ENCODE results near the gene ARHGAP30. TPM values are rescaled to one million over a fixed set of nuclear protein-coding genes. Genes with fewer than 3 reads are reported as not detected.
"Not testable (repeated sequence)": the region's sequence is repeated elsewhere in the genome, so short reads cannot be mapped to it uniquely, and the experiment has no call there.

Gene ARHGAP30
- total and polyA plus RNA-seq, 9 donors, result 1.3 to 3.4 (median 2.9) TPM

DNA sequence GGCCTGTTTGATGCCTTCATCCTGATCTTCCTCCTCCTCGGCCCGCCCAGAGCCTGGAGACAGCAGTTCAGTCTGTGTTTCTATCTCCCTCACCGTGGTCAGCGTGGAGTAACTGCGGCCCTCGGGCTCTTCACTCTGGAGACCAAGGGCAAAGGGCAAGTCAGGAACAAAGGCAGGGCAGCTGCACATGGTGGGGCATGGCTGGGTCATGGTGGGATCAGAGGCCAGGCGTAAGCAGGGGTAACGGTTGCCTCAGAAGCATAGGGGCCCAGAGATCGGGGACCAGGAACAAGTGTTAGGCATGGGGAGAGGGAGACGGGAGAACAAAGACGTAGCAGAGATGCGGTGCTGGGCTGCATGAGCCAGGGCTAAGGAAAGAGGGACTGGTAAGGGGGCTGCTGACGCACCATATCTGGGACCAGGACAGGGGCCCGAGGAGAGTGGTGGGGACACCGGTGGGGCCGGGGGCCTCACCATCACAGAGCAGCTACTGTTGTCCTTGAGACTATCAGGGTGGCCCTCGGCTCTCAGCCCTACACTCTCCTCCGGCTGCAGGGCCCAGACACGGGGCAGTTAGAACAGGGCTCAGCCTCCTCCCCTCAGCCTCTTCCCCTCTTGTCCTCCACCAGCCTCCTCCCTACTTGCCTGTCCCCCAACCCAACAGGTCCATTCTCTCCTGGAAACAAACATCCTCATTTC is 3.2 kb upstream of the ARHGAP30 start:
- H3K27me3 ChIP-seq (ENCODE audit: control insufficient read depth, insufficient read depth, low read length), result peaks cover 5% of the 10 kb centered on the region
- no peak for DNase-seq
- no peaks in the 10 kb centered on the region for H3K9me3 ChIP-seq (replicated peaks; ENCODE audit: control insufficient read depth, low read depth, low read length)
- no peak overlapping the region for H3K4me3 ChIP-seq (ENCODE audit: low read length)
- H3K4me1 ChIP-seq (ENCODE audit: control insufficient read depth, insufficient read depth, low read length), result no peaks in the 10 kb centered on the region
- H3K27ac ChIP-seq (ENCODE audit: low read length), result no peak overlapping the region
- WGBS (ENCODE audit: insufficient coverage), result 86% methylated on average over 18 of the region's 19 CpGs
- no peaks in the 10 kb centered on the region for H3K36me3 ChIP-seq (ENCODE audit: control insufficient read depth, insufficient read depth, low read length)

- Histone ChIP-seq H3K9me3 (replicated peaks; ENCODE audit: control insufficient read depth, low read depth, low read length) (no peaks in the 10 kb centered on the region), H3K4me1 (ENCODE audit: control insufficient read depth, insufficient read depth, low read length) (no peaks in the 10 kb centered on the region), H3K36me3 (ENCODE audit: control insufficient read depth, insufficient read depth, low read length) (no peaks in the 10 kb centered on the region), H3K27me3 (ENCODE audit: control insufficient read depth, insufficient read depth, low read length) (peaks cover 4% of the 10 kb centered on the region), H3K27ac (ENCODE audit: low read length) (no peak overlapping the region), H3K4me3 (ENCODE audit: low read length) (no peak overlapping the region)
- 52% methylated on average over 9 of the region's 9 CpGs for WGBS (ENCODE audit: insufficient coverage)
- peak; percentile 59 for DNase-seq
Measured at GRCh38 chr1:161071886-161072371, 2.2 kb upstream of the ARHGAP30 start.

DNA sequence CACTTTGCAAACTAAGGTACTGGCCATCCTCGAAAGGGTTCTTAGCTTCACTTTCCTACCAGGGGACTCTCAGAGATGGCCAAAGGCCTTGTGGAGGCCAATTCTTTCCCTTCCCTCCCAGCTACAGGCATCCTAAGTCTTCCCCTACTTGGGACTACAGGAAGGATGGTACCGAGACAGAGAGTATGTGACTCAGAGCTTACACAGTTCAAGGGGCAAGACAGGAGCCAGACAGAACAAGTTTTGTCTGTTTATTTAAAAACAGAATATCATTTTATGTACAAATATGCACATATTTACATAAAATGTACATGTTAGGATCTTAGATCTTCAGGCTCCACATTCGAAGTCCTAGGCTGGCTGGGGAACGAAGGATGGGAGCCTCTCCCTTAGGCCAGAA is 1.1 kb upstream of the ARHGAP30 start:
- DNase-seq, result no peak
- H3K27ac ChIP-seq (ENCODE audit: low read length), result no peak overlapping the region
- H3K4me3 ChIP-seq (ENCODE audit: low read length), result no peak overlapping the region
- H3K36me3 ChIP-seq (ENCODE audit: control insufficient read depth, insufficient read depth, low read length), result no peaks in the 10 kb centered on the region
- peaks cover 4% of the 10 kb centered on the region for H3K27me3 ChIP-seq (ENCODE audit: control insufficient read depth, insufficient read depth, low read length)
- H3K4me1 ChIP-seq (ENCODE audit: control insufficient read depth, insufficient read depth, low read length), result no peaks in the 10 kb centered on the region
- 100% methylated on average over 2 of the region's 4 CpGs for WGBS (ENCODE audit: insufficient coverage)
- H3K9me3 ChIP-seq (replicated peaks; ENCODE audit: control insufficient read depth, low read depth, low read length), result no peaks in the 10 kb centered on the region

DNA sequence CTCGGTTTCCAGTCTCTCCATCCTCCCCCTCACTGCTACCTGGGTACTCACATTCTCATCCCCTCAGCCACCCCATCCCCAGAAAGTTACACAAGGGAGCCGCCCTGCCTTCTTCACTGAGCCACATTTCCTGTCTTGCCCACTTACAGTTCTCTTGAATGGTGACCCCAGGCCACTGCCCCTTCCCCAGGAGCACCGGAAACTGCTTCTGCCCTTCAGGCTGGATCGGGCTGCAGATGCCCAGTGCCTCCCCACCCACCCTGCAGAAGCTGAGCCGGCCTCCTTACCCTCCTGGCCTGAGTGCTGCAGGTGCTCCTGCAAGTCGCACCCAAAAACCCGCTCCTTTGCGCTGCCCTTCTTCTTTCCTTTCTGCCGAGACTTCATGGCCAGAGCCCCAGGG is 450 bp downstream of the ARHGAP30 start:
- DNase-seq, result no peak
- WGBS (ENCODE audit: insufficient coverage), result 80% methylated on average over 8 of the region's 9 CpGs
- Histone ChIP-seq H3K27ac (ENCODE audit: low read length) (peak overlapping the region; percentile 47), H3K36me3 (ENCODE audit: control insufficient read depth, insufficient read depth, low read length) (no peaks in the 10 kb centered on the region), H3K4me3 (ENCODE audit: low read length) (peak overlapping the region; percentile 34), H3K4me1 (ENCODE audit: control insufficient read depth, insufficient read depth, low read length) (no peaks in the 10 kb centered on the region), H3K27me3 (ENCODE audit: control insufficient read depth, insufficient read depth, low read length) (peaks cover 8% of the 10 kb centered on the region), H3K9me3 (replicated peaks; ENCODE audit: control insufficient read depth, low read depth, low read length) (no peaks in the 10 kb centered on the region)

DNA sequence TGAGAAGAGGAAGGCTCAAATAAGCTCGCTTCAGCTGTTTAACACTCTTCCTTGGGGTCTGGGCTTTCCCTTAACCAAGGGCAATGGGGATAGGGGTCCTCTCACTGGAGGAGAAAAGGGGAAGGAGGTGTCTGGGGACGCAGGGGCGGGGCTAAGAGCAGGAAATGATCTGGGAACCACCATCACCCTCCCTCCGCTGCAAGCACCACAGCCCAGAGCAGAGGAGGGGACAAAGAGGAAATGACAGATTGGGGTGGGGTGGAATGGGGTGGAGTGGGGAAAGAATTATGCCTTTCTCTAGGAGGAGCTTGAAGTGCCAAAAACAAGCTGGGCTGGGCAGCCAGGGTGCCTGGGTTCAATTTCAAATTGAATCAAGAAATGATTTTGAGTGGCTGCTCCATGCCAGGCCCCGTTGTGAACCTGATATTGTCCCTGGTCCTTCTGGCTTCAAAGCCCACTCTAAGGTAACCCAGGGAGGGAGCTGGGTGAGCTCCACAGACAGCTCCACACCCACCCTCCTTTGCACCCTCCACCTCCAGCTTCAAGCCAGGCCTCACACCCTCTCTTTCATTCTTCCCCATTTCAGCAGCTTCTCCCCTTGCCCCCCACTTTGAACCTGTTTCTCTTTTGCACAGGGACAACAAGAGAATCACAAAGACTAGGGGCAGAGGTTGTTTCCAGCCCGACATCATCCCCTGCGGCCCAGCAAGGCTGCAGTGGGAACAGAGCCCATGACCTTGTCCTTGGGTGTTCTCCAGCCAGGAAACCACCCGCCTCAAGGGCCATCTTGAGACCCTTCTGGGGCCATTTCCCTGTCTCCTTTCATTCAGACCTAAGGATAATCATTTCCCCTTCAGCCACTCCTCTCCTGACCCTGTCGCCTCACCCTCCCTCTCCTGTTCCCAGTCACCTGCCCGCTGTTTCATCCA is 1.1 kb downstream of the ARHGAP30 start:
- no peaks in the 10 kb centered on the region for H3K9me3 ChIP-seq (replicated peaks; ENCODE audit: control insufficient read depth, low read depth, low read length)
- H3K27ac ChIP-seq (ENCODE audit: low read length), result peak overlapping the region; percentile 47
- H3K36me3 ChIP-seq (ENCODE audit: control insufficient read depth, insufficient read depth, low read length), result no peaks in the 10 kb centered on the region
- H3K4me1 ChIP-seq (ENCODE audit: control insufficient read depth, insufficient read depth, low read length), result no peaks in the 10 kb centered on the region
- H3K27me3 ChIP-seq (ENCODE audit: control insufficient read depth, insufficient read depth, low read length), result peaks cover 8% of the 10 kb centered on the region
- H3K4me3 ChIP-seq (ENCODE audit: low read length), result peak overlapping the region; percentile 34
- 67% methylated on average over 6 of the region's 10 CpGs for WGBS (ENCODE audit: insufficient coverage)
- DNase-seq, result peak; percentile 71

- H3K9me3 ChIP-seq (replicated peaks; ENCODE audit: control insufficient read depth, low read depth, low read length), result no peaks in the 10 kb centered on the region
- no peaks in the 10 kb centered on the region for H3K4me1 ChIP-seq (ENCODE audit: control insufficient read depth, insufficient read depth, low read length)
- no peak for DNase-seq
- H3K27ac ChIP-seq (ENCODE audit: low read length), result no peak overlapping the region
- H3K36me3 ChIP-seq (ENCODE audit: control insufficient read depth, insufficient read depth, low read length), result no peaks in the 10 kb centered on the region
- 59% methylated on average over 3 of the region's 3 CpGs for WGBS (ENCODE audit: insufficient coverage)
- no peak overlapping the region for H3K4me3 ChIP-seq (ENCODE audit: low read length)
- peaks cover 9% of the 10 kb centered on the region for H3K27me3 ChIP-seq (ENCODE audit: control insufficient read depth, insufficient read depth, low read length)
Measured at GRCh38 chr1:161066694-161067093, 3.0 kb downstream of the ARHGAP30 start.

- not testable (repeated sequence) for H3K4me3 ChIP-seq (ENCODE audit: low read length); H3K36me3 ChIP-seq (ENCODE audit: control insufficient read depth, insufficient read depth, low read length); H3K9me3 ChIP-seq (replicated peaks; ENCODE audit: control insufficient read depth, low read depth, low read length); DNase-seq; H3K27ac ChIP-seq (ENCODE audit: low read length); H3K4me1 ChIP-seq (ENCODE audit: control insufficient read depth, insufficient read depth, low read length); H3K27me3 ChIP-seq (ENCODE audit: control insufficient read depth, insufficient read depth, low read length)
- no CpG with 5 or more reads among the region's 7 CpGs for WGBS (ENCODE audit: insufficient coverage)
Measured at GRCh38 chr1:161065681-161066080, 4.0 kb downstream of the ARHGAP30 start.

- not testable (repeated sequence) for H3K36me3 ChIP-seq (ENCODE audit: control insufficient read depth, insufficient read depth, low read length); H3K4me3 ChIP-seq (ENCODE audit: low read length); H3K4me1 ChIP-seq (ENCODE audit: control insufficient read depth, insufficient read depth, low read length); H3K27ac ChIP-seq (ENCODE audit: low read length); H3K9me3 ChIP-seq (replicated peaks; ENCODE audit: control insufficient read depth, low read depth, low read length); H3K27me3 ChIP-seq (ENCODE audit: control insufficient read depth, insufficient read depth, low read length); DNase-seq
- WGBS (ENCODE audit: insufficient coverage), result 19% methylated on average over 2 of the region's 6 CpGs
Measured at GRCh38 chr1:161063936-161064335, 5.8 kb downstream of the ARHGAP30 start.

GRCh38 chr1:161061419-161061818 is 8.3 kb downstream of the ARHGAP30 start:
- no peak overlapping the region for H3K4me3 ChIP-seq (ENCODE audit: low read length)
- DNase-seq, result no peak
- whole genome bisulfite sequencing (ENCODE audit: insufficient coverage), result no CpG with 5 or more reads among the region's 4 CpGs
- H3K36me3 ChIP-seq (ENCODE audit: control insufficient read depth, insufficient read depth, low read length), result no peaks in the 10 kb centered on the region
- H3K27me3 ChIP-seq (ENCODE audit: control insufficient read depth, insufficient read depth, low read length), result peaks cover 5% of the 10 kb centered on the region
- H3K9me3 ChIP-seq (replicated peaks; ENCODE audit: control insufficient read depth, low read depth, low read length), result no peaks in the 10 kb centered on the region
- no peaks in the 10 kb centered on the region for H3K4me1 ChIP-seq (ENCODE audit: control insufficient read depth, insufficient read depth, low read length)
- no peak overlapping the region for H3K27ac ChIP-seq (ENCODE audit: low read length)

- H3K27ac ChIP-seq (ENCODE audit: low read length), result no peak overlapping the region
- no peak overlapping the region for H3K4me3 ChIP-seq (ENCODE audit: low read length)
- WGBS (ENCODE audit: insufficient coverage), result 50% methylated on average over 1 of the region's 6 CpGs
- H3K9me3 ChIP-seq (replicated peaks; ENCODE audit: control insufficient read depth, low read depth, low read length), result no peaks in the 10 kb centered on the region
- H3K36me3 ChIP-seq (ENCODE audit: control insufficient read depth, insufficient read depth, low read length), result no peaks in the 10 kb centered on the region
- peaks cover 10% of the 10 kb centered on the region for H3K27me3 ChIP-seq (ENCODE audit: control insufficient read depth, insufficient read depth, low read length)
- no peaks in the 10 kb centered on the region for H3K4me1 ChIP-seq (ENCODE audit: control insufficient read depth, insufficient read depth, low read length)
- no peak for DNase-seq
Measured at GRCh38 chr1:161059293-161059692, 10.4 kb downstream of the ARHGAP30 start.
